Activated T-cell treated with anti-CD3 and anti-CD28 coated beads, Interleukin-2, amount 50 U/mL, for 1 hour (primary cell): Measurements from ENCODE around the gene FDPS.
"Not testable (repeated sequence)": the region's sequence is repeated elsewhere in the genome, so short reads cannot be mapped to it uniquely, and the experiment has no call there.

ENCODE experiments used
- DNase-seq: peaks from one replicate; pipeline ENCODE4 v3.0.0-alpha.2; 2020

The FDPS gene

DNA sequence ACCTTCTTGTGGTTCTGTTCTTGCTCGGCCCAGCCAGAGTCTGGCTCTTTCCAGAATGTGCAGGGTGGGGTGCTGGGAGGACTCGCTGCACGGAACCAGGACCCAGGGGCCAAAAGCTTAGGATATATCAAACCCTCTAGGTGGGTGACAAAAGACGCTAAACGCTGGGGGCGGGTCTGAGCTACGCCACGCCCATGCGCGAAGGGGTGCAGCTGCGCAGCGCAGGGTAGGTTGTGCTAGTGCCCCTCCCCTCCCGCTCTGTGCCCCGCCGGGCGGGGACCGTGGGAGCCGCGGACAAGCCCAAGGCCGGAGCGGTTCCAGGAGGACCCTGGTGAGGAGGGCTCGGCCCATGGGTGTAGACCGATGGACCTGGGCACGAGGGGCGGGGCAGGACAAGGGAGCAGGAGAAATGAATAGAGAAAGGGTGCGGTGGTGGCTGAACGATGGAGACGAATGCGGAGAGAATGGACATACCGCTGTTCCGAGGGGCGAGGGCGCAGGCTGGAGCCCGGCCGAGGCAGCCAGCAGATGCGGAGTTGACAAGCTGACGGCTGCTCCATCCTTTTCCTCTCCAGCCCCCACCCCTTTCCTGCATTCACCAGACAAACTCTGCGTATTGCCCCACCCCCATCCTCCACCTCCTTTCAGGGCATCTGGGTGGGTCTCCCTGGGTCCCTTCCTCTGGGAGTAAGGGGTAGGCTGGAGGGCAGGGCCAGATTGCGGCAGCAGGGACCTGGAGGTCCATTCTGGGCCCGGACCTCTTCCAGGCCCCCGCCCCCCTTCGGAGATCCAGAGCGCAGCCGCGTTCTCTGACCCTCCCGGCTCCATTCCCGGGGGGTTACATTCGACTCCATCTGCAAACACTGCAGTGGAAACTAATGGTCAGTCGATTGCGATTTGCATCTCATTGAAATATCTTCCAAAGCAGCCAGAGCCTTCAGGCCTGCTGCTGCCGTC, 12.3 kb downstream of the FDPS start, which contains the start of gene RUSC1:
TSS of gene RUSC1 (plus strand) at position 234 of the 957 bp plus-strand sequence. CDS start 880 bp downstream, outside the sequence.
- peak; percentile 81 for DNase-seq

DNA sequence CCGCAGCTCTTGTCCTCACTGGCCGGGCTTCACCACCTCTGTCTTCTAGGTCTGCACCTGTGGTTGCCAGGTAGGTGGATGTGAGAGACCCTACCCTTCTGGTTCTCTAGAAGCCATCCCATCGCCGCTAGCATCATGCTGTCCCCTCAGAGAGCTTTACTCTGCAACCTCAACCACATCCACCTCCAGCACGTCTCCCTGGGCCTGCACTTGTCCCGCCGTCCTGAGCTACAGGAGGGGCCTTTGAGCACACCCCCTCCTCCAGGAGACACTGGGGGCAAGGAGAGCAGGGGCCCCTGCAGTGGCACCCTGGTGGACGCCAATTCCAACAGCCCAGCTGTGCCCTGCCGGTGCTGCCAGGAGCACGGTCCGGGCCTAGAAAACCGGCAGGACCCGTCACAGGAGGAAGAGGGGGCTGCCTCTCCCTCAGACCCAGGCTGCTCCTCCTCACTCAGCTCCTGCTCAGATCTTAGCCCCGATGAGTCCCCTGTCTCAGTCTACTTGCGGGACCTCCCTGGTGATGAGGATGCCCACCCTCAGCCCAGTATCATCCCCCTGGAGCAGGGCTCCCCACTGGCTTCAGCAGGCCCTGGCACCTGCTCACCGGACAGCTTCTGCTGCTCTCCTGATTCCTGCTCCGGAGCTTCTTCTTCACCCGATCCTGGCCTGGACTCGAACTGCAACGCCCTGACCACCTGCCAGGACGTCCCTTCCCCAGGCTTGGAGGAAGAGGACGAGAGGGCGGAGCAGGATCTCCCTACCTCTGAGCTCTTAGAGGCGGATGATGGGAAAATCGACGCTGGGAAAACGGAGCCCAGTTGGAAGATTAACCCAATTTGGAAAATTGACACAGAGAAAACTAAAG, 13.2 kb downstream of the FDPS start:
- DNase-seq = no peak

DNA sequence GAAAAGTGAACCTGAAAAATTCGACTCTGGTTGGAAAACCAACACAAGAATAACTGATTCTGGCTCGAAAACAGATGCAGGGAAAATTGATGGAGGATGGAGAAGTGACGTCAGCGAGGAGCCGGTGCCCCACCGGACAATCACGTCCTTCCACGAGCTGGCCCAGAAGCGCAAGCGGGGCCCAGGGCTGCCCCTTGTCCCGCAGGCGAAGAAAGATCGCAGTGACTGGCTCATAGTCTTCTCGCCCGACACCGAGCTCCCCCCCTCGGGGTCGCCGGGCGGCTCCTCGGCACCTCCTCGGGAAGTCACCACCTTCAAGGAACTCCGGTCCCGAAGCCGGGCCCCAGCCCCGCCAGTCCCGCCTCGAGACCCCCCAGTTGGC, 13.9 kb downstream of the FDPS start:
- DNase-seq = no peak

DNA sequence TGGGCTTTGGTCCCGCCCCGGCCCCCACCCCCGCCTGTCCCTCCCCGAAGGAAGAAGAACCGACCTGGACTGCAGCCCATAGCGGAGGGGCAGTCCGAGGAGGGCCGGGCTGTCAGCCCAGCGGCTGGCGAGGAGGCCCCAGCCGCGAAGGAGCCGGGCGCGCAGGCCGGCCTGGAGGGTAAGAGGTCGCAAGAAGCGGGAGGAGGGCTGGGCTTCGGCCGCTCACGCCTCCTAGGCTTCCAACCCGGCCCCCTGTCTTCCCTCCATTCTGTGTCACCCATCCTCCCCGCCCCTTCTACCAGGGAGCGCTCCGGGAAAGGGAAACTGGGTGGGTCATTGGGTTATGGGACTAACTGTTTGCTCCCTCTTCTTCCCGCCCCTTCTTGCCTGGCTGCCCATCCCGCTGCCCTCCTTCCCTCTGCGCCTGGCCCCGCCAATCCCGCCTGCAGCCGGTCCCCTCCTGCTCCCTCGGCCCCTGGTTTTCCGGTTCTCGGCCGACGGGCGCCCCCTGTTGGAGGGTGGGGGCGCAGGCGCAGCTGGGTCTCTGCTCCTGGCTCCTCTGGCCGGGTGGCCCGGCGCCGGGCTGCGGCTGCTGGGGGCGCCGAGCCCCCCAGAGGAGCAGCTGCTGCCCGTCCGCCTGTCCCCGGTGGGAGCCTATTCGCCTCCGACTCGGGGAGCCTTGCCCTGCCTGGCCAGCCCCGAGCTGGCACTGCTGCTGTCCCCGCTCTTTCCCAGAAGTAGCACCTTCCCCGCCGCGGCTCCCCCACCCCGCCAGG, 14.5 kb downstream of the FDPS start:
- DNase-seq = peak; percentile 91

DNA sequence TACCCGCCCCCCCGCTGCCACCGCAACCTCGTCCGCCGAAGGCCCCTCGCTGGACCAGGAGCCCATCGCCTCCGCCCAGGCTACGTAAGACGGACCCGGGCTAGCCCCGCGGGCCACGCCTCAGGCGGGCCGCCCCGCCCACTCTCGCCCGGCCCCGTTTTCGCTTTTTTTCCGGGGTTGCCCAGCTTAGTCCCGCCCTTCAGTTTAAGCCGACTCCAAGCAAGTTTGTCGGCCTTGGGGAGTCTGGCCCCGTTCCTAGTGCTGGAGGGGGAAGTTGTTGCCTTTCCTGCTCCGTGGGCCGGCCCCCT, 15.0 kb downstream of the FDPS start:
- peak; percentile 84 for DNase-seq

DNA sequence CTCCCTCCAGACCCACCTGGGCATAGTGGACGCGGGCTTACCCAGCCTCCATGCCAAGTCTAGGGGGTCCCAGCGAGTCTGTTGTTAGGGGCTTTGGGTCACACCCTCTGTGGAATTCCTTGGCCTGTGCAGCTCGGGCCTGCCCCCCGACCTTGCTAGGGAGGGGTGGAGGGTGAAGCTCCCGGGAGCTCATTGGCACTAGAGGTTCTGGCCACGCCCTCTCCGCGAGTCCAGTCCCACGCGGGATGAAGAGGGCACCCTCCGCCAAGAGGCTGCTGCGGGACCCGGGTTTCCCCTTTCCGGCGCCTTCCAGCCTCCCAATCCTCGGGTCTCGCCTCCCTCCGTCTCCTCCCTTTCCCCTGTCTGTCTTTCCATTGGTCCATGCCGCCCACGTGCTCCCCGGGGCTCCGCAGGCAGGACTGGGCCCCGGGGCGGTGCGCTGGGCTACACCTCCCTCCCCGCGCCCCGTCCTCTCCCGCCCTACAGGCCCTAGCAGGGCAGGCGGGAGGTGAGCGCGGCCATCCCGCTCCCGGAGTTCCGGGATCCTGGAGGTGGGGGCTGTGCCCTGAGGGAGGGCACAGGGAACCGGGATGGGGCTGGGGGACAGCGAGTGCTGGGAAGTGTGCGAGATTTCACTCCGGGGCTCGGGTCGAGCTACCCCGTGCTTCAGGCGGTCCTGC, 15.5 kb downstream of the FDPS start:
- DNase-seq = peak; percentile 84

DNA sequence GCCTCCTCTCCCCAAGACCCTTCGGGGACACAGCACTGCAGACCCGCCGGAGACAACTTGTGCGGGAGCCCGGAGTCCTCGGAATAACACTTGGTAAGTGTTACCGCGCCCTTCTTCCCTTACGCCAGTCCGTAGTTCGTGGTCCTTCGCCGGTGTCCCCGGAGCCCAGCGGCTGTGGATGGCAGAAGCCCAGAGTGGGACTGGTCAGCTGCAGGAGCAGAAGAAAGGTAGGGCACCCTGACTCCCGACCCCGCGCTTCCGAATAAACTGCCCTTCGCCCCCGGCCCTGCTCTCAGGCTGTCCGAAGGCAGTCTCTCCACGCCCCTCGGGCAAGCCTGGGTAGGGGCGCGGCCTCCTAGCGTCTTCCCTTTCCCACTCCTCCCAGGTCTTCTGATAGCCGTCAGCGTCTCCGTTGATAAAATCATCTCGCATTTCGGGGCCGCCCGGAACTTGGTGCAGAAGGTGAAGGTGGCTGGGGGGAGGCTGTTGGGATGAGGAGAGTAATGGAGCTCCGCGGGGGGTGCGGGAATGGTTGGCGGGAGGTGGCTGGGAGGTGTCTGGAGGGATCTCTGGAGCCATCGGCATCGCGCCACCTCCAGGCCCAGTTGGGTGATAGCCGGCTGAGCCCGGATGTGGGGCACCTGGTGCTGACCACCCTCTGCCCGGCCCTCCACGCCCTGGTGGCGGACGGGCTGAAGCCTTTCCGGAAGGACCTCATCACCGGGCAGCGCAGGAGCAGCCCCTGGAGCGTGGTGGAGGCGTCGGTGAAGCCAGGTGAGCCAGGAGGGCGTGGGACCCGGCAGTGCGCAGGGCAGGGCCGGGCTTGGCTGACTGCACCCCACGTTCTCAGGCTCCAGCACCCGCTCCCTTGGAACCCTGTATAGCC, 16.3 kb downstream of the FDPS start:
- no peak for DNase-seq

DNA sequence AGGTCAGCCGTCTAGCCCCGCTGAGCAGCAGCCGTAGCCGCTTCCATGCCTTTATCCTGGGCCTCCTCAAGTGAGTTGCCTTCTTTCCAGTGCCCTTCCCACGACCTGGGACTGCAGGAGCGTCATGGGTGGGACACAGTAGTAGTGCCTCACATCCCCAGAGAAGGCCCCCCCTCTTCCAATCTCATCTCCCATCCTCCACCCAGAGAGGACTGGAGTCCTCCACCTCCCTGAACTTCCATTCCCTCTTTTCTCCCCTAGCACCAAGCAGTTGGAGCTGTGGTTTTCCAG, 16.9 kb downstream of the FDPS start:
- DNase-seq = no peak

DNA sequence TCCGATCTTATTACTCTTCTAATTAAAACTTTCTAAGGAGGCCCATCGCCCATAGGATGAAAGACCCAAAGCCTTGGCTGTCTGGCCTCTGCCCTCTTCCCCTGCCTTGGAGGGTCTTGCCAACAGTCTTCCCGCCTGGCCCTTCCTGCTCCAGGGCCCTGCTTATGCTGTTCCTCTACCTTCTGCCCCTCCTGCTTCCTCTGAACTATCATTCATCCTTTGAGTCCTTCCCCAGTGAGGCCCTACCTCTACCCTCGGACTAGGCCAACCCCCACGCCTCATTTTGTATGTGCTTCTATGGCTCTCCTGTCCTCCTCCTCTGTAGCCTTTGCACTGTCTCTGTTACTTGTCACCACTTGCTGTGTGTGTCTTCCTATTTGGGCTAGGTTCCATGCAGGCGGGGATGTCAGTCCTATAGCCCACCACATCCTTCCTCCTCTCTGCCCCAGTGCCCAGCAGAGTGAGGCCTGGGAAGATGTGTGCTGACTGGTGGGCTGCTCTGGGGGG, 17.4 kb downstream of the FDPS start:
- DNase-seq = no peak

DNA sequence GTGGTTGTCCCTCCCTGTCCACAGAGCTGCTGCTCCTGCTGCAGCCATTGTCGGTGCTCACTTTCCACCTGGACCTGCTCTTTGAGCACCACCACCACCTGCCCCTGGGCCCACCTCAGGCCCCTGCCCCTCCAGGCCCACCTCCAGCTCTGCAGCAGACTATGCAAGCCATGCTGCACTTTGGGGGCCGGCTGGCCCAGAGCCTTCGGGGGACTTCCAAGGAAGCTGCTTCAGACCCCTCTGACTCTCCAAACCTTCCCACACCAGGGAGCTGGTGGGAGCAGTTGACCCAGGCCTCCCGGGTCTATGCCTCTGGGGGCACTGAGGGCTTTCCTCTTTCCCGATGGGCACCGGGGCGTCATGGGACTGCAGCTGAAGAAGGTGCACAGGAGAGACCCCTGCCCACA, 18.0 kb downstream of the FDPS start:
- DNase-seq = no peak

DNA sequence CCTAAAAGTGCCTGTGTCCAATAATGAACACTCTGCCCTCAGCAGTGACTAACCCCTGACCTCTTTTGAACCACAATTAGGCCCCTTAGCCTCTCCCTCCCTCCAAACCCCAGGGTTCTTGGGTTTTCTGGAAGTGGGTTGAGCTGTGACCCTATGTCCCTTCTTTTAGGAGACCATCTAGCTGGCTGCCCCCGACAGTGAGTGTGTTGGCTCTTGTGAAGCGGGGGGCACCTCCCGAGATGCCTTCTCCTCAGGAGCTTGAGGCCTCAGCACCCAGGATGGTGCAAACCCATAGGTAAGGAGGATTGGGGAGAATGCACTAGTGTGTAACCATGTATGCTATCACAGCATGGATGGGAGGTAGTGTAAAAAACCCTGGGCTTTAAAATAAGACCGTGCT, 19.3 kb downstream of the FDPS start:
- no peak for DNase-seq

DNA sequence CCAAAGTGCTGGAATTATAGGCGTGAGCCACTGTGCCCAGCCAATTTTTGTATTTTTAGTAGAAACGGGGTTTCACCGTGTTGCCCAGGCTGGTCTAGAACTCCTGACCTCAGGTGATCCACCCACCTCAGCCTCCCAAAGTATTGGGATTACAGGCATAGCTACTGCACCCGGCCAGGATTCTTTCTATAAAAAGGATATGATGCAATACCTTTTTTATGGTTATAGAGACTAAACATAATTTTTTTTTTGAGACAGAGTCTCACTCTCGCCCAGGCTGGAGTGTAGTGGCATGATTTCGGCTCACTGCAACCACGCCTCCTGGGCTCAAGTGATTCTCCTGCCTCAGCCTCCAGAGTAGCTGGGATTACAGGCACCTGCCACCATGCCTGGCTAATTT, 20.2 kb downstream of the FDPS start:
- not testable (repeated sequence) for DNase-seq

DNA sequence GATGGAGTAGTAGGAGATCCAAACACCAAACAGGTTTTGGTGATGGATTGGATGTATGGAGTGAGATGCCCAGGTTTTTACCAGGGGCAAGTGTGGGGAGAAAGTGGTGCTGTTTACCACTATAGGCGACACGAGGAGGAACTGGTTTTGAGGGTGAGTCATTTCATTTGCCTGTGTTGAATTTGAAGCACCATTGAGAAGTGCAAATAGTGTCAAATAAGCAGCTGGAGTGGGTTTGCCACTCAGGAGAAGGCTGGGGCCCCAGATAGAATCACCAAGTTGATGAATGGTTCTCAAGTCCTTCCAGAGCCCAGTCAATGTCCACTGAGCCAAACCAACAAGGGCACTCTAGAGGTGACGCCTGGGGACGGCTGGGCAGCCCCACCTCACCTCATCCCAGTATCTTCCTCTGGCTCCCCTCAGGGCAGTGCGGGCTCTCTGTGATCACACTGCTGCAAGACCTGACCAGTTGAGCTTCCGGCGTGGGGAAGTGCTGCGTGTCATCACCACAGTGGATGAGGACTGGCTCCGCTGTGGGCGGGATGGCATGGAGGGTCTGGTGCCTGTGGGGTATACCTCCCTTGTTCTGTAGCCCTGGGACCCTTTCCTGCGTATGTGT, 21.4 kb downstream of the FDPS start:
- no peak for DNase-seq

DNA sequence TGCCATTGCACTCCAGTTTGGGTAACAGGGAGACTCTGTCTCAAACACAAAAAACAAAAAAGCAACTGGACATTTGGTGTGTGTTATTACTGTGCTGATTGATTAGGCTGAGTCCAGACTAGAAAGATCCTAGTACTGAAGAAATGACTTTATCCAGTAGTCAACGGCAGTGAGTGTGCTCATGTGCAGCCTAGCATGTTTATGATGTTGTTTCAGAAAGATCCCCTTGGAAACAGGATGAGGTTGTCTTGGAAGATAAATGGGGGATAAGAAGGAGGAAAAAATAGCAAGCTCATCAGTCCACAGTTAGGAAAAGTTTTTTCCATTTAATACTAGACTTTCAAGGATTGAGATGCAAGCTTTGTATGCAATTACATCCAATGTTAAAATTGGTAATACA, 26.3 kb downstream of the FDPS start:
- no peak for DNase-seq

DNA sequence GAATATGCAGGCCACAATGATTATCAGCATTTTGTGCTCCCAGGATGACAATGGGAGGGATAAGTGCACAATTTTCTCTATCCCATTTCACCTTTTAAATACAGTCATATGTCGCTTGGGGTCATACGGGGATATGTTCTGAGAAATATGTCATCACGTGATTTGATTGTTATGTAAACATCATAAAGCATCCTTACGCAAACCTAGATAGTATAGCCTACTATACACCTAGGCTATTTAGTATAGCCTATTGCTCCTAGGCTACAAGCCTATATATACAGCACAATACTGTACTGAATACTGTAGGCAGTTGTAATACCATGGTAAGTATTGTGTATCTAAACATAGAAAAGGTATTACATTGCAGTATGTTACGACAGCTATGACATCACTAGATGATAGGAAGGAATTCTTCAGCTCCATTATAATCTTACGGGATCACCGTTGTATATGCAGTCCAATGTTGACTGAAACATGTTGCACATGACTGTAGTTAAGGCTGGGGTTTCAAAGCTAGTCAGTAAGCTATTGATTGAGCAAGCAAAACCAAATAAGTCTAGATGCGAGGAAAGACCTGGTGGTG, 30.9 kb downstream of the FDPS start:
- no peak for DNase-seq

DNA sequence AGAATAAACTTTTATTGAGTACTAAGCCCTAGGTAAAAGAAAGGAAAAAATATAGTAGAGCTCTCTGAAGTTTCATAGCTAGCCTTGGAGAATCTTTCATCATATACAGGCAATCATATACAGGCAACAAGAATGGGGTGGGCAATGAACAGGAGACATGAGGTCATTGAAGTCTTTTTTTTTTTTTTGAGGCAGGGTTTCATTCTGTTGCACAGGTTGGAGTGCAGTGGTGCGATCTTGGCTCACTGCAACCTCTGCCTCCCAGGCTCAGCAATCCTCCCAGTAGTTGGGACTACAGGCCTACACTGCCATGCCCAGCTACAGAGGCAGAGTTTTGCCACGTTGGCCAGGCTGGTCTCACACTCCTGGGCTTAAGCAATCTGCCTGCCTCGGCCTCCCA, 34.2 kb downstream of the FDPS start:
- no peak for DNase-seq

DNA sequence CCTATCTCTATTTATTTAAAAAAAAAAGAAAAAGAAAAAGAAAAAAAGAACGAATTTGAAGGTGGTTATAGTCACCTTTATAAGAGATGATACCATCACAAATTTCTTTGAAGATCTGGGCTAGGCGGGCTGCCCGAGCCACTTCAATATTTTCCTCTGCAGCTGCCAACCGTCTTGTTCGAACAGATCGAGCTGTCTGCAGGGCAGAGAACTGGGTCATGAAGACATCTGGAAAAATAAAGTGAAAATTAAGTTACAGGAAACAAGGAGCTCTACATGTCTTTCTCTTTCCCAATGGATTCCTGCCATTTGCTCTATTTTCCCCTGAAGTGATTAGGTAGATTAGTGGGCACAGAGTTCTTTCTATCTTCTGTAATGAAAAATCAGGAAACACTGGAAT, 44.0 kb downstream of the FDPS start:
- no peak for DNase-seq

DNA sequence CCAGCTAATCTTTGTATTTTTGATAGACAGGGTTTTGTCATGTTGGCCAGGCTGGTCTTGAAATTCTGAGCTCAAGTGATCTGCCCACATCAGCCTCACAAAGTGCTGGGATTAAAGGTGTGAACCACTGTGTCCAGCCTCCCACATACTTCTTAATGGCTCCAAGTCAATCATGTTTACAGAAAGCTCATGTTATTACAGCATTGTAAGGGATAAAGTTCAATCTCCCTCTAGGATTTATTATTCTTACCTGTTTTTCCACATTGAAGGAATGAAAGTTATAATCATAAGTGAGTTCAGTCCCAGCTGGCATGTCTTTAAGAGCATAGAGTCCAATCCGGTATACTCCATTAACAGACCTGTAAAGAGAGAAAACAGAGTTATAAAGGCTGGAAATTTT, 51.4 kb downstream of the FDPS start:
- DNase-seq = no peak
